ENCODE measurements around the gene KLK3. TPM values are rescaled to one million over a fixed set of nuclear protein-coding genes. Genes with fewer than 3 reads are reported as not detected.

Gene KLK3
- total RNA-seq, 1 experiment from 2014 or later = not detected

DNA sequence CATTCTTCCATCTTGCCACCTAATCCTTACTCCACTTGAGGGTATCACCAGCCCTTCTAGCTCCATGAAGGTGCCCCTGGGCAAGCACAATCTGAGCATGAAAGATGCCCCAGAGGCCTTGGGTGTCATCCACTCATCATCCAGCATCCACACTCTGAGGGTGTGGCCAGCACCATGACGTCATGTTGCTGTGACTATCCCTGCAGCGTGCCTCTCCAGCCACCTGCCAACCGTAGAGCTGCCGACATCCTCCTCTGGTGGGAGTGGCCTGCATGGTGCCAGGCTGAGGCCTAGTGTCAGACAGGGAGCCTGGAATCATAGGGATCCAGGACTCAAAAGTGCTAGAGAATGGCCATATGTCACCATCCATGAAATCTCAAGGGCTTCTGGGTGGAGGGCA lies 3.1 kb upstream of the KLK3 start:
- ATAC-seq = no peak
- H3K9me2 ChIP-seq (ENCODE audit: insufficient read depth) = no peaks in the 10 kb centered on the region
- H3K79me2 ChIP-seq (ENCODE audit: insufficient read depth, low read length) = no peaks in the 10 kb centered on the region
- H3K4me1 ChIP-seq (ENCODE audit: control insufficient read depth in 1 of 2, insufficient read depth in 2 of 2, low read length in 2 of 2) = no peaks in the 10 kb centered on the region
- H3K36me3 ChIP-seq (ENCODE audit: control insufficient read depth in 1 of 2, insufficient read depth in 2 of 2, low read length in 2 of 2) = no peaks in the 10 kb centered on the region
- TF ChIP-seq RAD21 (IDR thresholded peaks at IDR 0.05; ENCODE audit: low read depth) = no peak
- TF ChIP-seq YY1 (IDR thresholded peaks at IDR 0.05; ENCODE audit: extremely low read depth, insufficient replicate concordance, low read depth, low read length) = no peak
- no peak for TF ChIP-seq ZFX (IDR thresholded peaks at IDR 0.05)
- TF ChIP-seq SIN3A (IDR thresholded peaks at IDR 0.05; ENCODE audit: low read depth) = no peak
- no peak for TF ChIP-seq TCF7L2 (IDR thresholded peaks at IDR 0.05; ENCODE audit: borderline replicate concordance, extremely low read depth, insufficient read depth, insufficient read length)
- TF ChIP-seq EGR1 (IDR thresholded peaks at IDR 0.05; ENCODE audit: low read depth) = no peak
- no peak for TF ChIP-seq ZNF274 (IDR thresholded peaks at IDR 0.05; ENCODE audit: low read depth, low read length)
- TF ChIP-seq, protein P1, sequence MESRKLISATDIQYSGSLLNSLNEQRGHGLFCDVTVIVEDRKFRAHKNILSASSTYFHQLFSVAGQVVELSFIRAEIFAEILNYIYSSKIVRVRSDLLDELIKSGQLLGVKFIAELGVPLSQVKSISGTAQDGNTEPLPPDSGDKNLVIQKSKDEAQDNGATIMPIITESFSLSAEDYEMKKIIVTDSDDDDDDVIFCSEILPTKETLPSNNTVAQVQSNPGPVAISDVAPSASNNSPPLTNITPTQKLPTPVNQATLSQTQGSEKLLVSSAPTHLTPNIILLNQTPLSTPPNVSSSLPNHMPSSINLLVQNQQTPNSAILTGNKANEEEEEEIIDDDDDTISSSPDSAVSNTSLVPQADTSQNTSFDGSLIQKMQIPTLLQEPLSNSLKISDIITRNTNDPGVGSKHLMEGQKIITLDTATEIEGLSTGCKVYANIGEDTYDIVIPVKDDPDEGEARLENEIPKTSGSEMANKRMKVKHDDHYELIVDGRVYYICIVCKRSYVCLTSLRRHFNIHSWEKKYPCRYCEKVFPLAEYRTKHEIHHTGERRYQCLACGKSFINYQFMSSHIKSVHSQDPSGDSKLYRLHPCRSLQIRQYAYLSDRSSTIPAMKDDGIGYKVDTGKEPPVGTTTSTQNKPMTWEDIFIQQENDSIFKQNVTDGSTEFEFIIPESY (IDR thresholded peaks at IDR 0.05; ENCODE audit: extremely low read depth, insufficient replicate concordance, low read length) = no peak
- no peak for TF ChIP-seq ELF1 (IDR thresholded peaks at IDR 0.05; ENCODE audit: borderline replicate concordance, low read depth)
- TF ChIP-seq POLR2AphosphoS5 (IDR thresholded peaks at IDR 0.05; ENCODE audit: low read depth, low read length) = no peak
- TF ChIP-seq SRF (IDR thresholded peaks at IDR 0.05; ENCODE audit: low read depth) = no peak
- H2AFZ ChIP-seq (ENCODE audit: low read depth, low read length, poor library complexity, severe bottlenecking) = no peak overlapping the region
- H3K27ac ChIP-seq (ENCODE audit: low read depth, low read length) = no peak overlapping the region
- BruUV-seq (replicated peaks) = no TSS peak
- H3K9me3 ChIP-seq (ENCODE audit: control insufficient read depth in 1 of 2, insufficient read depth in 1 of 2, low read depth in 1 of 2, low read length in 2 of 2) = no peaks in the 10 kb centered on the region
- no peak overlapping the region for H3K9ac ChIP-seq (ENCODE audit: low read length)
- no peak overlapping the region for H3K4me3 ChIP-seq (replicated peaks in 1 of 2; ENCODE audit: low read depth in 1 of 2, low read length in 2 of 2)
- intact Hi-C loops (cut with micrococcal nuclease) = no loop called here
- CTCF ChIA-PET = no interaction called here
- H3K4me2 ChIP-seq (ENCODE audit: low read length) = no peak overlapping the region
- POLR2A ChIA-PET = no interaction called here
- RAD21 ChIA-PET (ENCODE audit: low non-redundant PET in 1 of 2, low total read pairs in 2 of 2, uncharacterized antibody in 2 of 2, unreplicated experiment in 2 of 2) = no interaction called here
- DNase-seq (ENCODE audit: low read depth, low spot score) = no peak
- H3K27me3 ChIP-seq (ENCODE audit: insufficient read depth, low read length) = peaks cover 17% of the 10 kb centered on the region; the same call in 1 of the 2 replicates
- no peaks in the 10 kb centered on the region for H4K20me1 ChIP-seq (ENCODE audit: insufficient read depth)
